HEK293 (cell line): ENCODE results near the gene RAI14.

Experiments used
- FEZF1 ChIP-seq: fragments of 450-650 bp; formaldehyde crosslinking; IDR thresholded peaks from 2 replicates; pipeline ENCODE4 v1.5.1; 2016; ENCODE audit warnings: missing biosample characterization, missing genetic modification characterization
- GLIS1 ChIP-seq: fragments of 450-650 bp; formaldehyde crosslinking; IDR thresholded peaks from 2 replicates; pipeline ENCODE4 v1.5.1; 2016; ENCODE audit warnings: missing biosample characterization, missing genetic modification characterization
- IKZF3 ChIP-seq: fragments of 450-650 bp; IDR thresholded peaks from 2 replicates; pipeline ENCODE4 v1.5.0; 2018; ENCODE audit warnings: missing biosample characterization, mild to moderate bottlenecking, missing genetic modification characterization, moderate library complexity
- PRDM6 ChIP-seq: fragments of 450-650 bp; formaldehyde crosslinking; IDR thresholded peaks from 2 replicates; pipeline ENCODE4 v1.5.1; 2017; ENCODE audit warnings: missing biosample characterization, missing genetic modification characterization
- REST ChIP-seq: fragments of 450-650 bp; formaldehyde crosslinking; IDR thresholded peaks from 2 replicates; pipeline ENCODE4 v1.5.1; 2016; ENCODE audit warnings: missing biosample characterization, missing genetic modification characterization
- SCRT1 ChIP-seq: fragments of 450-650 bp; formaldehyde crosslinking; IDR thresholded peaks from 2 replicates; pipeline ENCODE4 v1.5.1; 2016; ENCODE audit warnings: missing biosample characterization, missing genetic modification characterization, borderline replicate concordance
- SCRT2 ChIP-seq: fragments of 450-650 bp; formaldehyde crosslinking; IDR thresholded peaks from 2 replicates; pipeline ENCODE4 v1.5.1; 2016; ENCODE audit warnings: missing biosample characterization, missing genetic modification characterization
- SP2 ChIP-seq: fragments of 450-650 bp; formaldehyde crosslinking; IDR thresholded peaks from 2 replicates; pipeline ENCODE4 v1.5.1; 2016; ENCODE audit warnings: missing biosample characterization, missing genetic modification characterization
- ZNF10 ChIP-seq: fragments of 450-650 bp; formaldehyde crosslinking; IDR thresholded peaks from 2 replicates; pipeline ENCODE4 v1.5.1; 2017; ENCODE audit warnings: missing biosample characterization, missing genetic modification characterization
- ZNF133 ChIP-seq: fragments of 450-650 bp; formaldehyde crosslinking; IDR thresholded peaks from 2 replicates; pipeline ENCODE4 v1.5.1; 2016; ENCODE audit warnings: missing biosample characterization, missing genetic modification characterization
- ZNF148 ChIP-seq: fragments of 450-650 bp; formaldehyde crosslinking; IDR thresholded peaks from 2 replicates; pipeline ENCODE4 v1.5.0; 2017; ENCODE audit warnings: missing biosample characterization, missing genetic modification characterization, borderline replicate concordance
- ZNF16 ChIP-seq: fragments of 450-650 bp; formaldehyde crosslinking; IDR thresholded peaks from 2 replicates; pipeline ENCODE4 v1.5.1; 2016; ENCODE audit warnings: low read depth, missing biosample characterization, missing genetic modification characterization
- ZNF202 ChIP-seq: fragments of 450-650 bp; formaldehyde crosslinking; IDR thresholded peaks from 2 replicates; pipeline ENCODE4 v1.5.1; 2016; ENCODE audit warnings: missing biosample characterization, missing genetic modification characterization, borderline replicate concordance
- ZNF248 ChIP-seq: fragments of 450-650 bp; formaldehyde crosslinking; IDR thresholded peaks from 2 replicates; pipeline ENCODE4 v1.5.1; 2017; ENCODE audit warnings: missing biosample characterization, missing genetic modification characterization
- ZNF302 ChIP-seq: fragments of 450-650 bp; formaldehyde crosslinking; IDR thresholded peaks from 2 replicates; pipeline ENCODE4 v1.5.1; 2016; ENCODE audit warnings: missing biosample characterization, missing genetic modification characterization, low read depth
- ZNF311 ChIP-seq: fragments of 450-650 bp; formaldehyde crosslinking; IDR thresholded peaks from 2 replicates; pipeline ENCODE4 v1.5.1; 2017; ENCODE audit warnings: missing biosample characterization, missing genetic modification characterization, borderline replicate concordance
- ZNF324 ChIP-seq: fragments of 450-650 bp; formaldehyde crosslinking; IDR thresholded peaks from 2 replicates; pipeline ENCODE4 v1.5.1; 2016; ENCODE audit warnings: missing biosample characterization, missing genetic modification characterization
- ZNF48 ChIP-seq: fragments of 450-650 bp; formaldehyde crosslinking; IDR thresholded peaks from 2 replicates; pipeline ENCODE4 v1.5.1; 2016; ENCODE audit warnings: missing biosample characterization, missing genetic modification characterization
- ZNF555 ChIP-seq: fragments of 450-650 bp; formaldehyde crosslinking; conservative IDR thresholded peaks from 2 replicates; pipeline ENCODE4 v1.5.1; 2017; ENCODE audit warnings: missing biosample characterization, mild to moderate bottlenecking, missing genetic modification characterization, inconsistent platforms
- ZNF639 ChIP-seq: fragments of 450-650 bp; formaldehyde crosslinking; IDR thresholded peaks from 2 replicates; pipeline ENCODE4 v1.5.1; 2016; ENCODE audit warnings: missing biosample characterization, missing genetic modification characterization
- ZNF704 ChIP-seq: fragments of 450-650 bp; formaldehyde crosslinking; IDR thresholded peaks from 2 replicates; pipeline ENCODE4 v1.5.1; 2016; ENCODE audit warnings: missing biosample characterization, missing genetic modification characterization
- ZNF76 ChIP-seq: fragments of 450-650 bp; formaldehyde crosslinking; IDR thresholded peaks from 2 replicates; pipeline ENCODE4; 2016; ENCODE audit warnings: low read depth, missing biosample characterization, missing genetic modification characterization, borderline replicate concordance
- ZNF792 ChIP-seq: fragments of 450-650 bp; formaldehyde crosslinking; IDR thresholded peaks from 2 replicates; pipeline ENCODE4 v1.5.1; 2016; ENCODE audit warnings: missing biosample characterization, missing genetic modification characterization
- ZSCAN16 ChIP-seq: fragments of 450-650 bp; formaldehyde crosslinking; IDR thresholded peaks from 2 replicates; pipeline ENCODE4 v1.5.1; 2016; ENCODE audit warnings: missing biosample characterization, missing genetic modification characterization
- TF ChIP-seq, protein P1 (sequence below): fragments of 450-650 bp; formaldehyde crosslinking; IDR thresholded peaks from 2 replicates; pipeline ENCODE4 v1.5.1; 2016; ENCODE audit warnings: missing biosample characterization, missing genetic modification characterization
- TF ChIP-seq, protein P2 (sequence below): fragments of 450-650 bp; formaldehyde crosslinking; IDR thresholded peaks from 2 replicates; pipeline ENCODE4 v1.5.1; 2016; ENCODE audit warnings: missing biosample characterization, missing genetic modification characterization, low read depth

The RAI14 gene

DNA sequence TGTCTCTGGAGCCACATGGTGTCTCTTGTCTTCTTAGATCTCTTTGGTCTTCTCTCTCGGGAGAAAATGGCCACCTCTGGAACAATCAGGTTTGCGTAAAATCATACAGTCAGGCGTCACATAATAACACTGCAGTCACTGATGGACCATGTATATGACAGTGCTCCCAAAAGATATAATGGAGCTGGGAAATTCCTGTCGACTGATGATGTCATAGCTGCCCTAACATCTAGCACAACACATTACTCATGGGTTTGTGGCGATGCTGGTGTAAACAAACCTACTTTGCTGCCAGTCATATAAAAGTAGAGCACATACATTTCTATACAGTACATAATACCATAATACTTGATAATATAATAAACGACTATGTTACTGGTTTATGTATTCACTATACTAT is 30.1 kb upstream of the RAI14 start (continued):
- TF ChIP-seq, protein P1, sequence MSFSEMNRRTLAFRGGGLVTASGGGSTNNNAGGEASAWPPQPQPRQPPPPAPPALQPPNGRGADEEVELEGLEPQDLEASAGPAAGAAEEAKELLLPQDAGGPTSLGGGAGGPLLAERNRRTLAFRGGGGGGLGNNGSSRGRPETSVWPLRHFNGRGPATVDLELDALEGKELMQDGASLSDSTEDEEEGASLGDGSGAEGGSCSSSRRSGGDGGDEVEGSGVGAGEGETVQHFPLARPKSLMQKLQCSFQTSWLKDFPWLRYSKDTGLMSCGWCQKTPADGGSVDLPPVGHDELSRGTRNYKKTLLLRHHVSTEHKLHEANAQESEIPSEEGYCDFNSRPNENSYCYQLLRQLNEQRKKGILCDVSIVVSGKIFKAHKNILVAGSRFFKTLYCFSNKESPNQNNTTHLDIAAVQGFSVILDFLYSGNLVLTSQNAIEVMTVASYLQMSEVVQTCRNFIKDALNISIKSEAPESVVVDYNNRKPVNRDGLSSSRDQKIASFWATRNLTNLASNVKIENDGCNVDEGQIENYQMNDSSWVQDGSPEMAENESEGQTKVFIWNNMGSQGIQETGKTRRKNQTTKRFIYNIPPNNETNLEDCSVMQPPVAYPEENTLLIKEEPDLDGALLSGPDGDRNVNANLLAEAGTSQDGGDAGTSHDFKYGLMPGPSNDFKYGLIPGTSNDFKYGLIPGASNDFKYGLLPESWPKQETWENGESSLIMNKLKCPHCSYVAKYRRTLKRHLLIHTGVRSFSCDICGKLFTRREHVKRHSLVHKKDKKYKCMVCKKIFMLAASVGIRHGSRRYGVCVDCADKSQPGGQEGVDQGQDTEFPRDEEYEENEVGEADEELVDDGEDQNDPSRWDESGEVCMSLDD (tag by site-specific recombination) = no peak
- peak; percentile 32; the same call in 1 of the 2 replicates for TF ChIP-seq IKZF3 (tag by site-specific recombination)
- TF ChIP-seq SP2 (tag by site-specific recombination) = no peak
- TF ChIP-seq SCRT2 (tag by site-specific recombination) = no peak
- no peak for TF ChIP-seq ZNF704 (tag by site-specific recombination)
- no peak for TF ChIP-seq GLIS1 (tag by site-specific recombination)
- no peak for TF ChIP-seq ZNF248 (tag by site-specific recombination)
- no peak for TF ChIP-seq FEZF1 (tag by site-specific recombination)
- TF ChIP-seq ZSCAN16 (tag by site-specific recombination) = no peak
- peak; percentile 75; the same call in 1 of the 2 replicates for TF ChIP-seq ZNF10 (tag by site-specific recombination)
- TF ChIP-seq ZNF202 (tag by site-specific recombination) = no peak
- no peak for TF ChIP-seq ZNF148 (tag by site-specific recombination)
- peak; percentile 48; the same call in 1 of the 2 replicates for TF ChIP-seq ZNF324 (tag by site-specific recombination)
- no peak for TF ChIP-seq ZNF48 (tag by site-specific recombination)
- TF ChIP-seq, protein P2, sequence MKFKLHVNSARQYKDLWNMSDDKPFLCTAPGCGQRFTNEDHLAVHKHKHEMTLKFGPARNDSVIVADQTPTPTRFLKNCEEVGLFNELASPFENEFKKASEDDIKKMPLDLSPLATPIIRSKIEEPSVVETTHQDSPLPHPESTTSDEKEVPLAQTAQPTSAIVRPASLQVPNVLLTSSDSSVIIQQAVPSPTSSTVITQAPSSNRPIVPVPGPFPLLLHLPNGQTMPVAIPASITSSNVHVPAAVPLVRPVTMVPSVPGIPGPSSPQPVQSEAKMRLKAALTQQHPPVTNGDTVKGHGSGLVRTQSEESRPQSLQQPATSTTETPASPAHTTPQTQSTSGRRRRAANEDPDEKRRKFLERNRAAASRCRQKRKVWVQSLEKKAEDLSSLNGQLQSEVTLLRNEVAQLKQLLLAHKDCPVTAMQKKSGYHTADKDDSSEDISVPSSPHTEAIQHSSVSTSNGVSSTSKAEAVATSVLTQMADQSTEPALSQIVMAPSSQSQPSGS = peak; percentile 98
- 0 out of 2 replicates have a peak, but pooled peaks have one; percentile 5 for TF ChIP-seq ZNF133
- no peak for TF ChIP-seq ZNF16 (tag by site-specific recombination)
- TF ChIP-seq PRDM6 (tag by site-specific recombination) = peak; percentile 25; the same call in 1 of the 2 replicates
- TF ChIP-seq ZNF302 (tag by site-specific recombination) = no peak
- no peak for TF ChIP-seq REST (tag by site-specific recombination)
- TF ChIP-seq SCRT1 = no peak
- no peak for TF ChIP-seq ZNF792
- TF ChIP-seq ZNF311 (tag by site-specific recombination) = no peak
- 0 out of 2 replicates have a peak, but pooled peaks have one; percentile 47 for TF ChIP-seq ZNF639 (tag by site-specific recombination)
- TF ChIP-seq ZNF555 (tag by site-specific recombination) = no peak
- no peak for TF ChIP-seq ZNF76 (tag by site-specific recombination)
